Endothelial cell of umbilical vein (primary cell): ENCODE results near the gene STRN. TPM values are rescaled to one million over a fixed set of nuclear protein-coding genes. Genes with fewer than 3 reads are reported as not detected.

ENCODE experiments used
- BruUV-seq: library from RNA; stranded (reverse); fragments of 400-500 nt; replicated peaks from 2 replicates; lab custom pipeline; 2021; lab: Mats Ljungman, UMichigan
- CTCF ChIA-PET: fragments of 300-600, 350-600 bp; sonication (Branson Sonifier 250); formaldehyde crosslinking; loops from one replicate; lab custom pipeline; 2021; ENCODE audit warnings: antibody characterized with exemption, inconsistent platforms; lab: Charles Lee
- POLR2A ChIA-PET: fragments of 300-600, 350-600 bp; sonication (Branson Sonifier 250); formaldehyde crosslinking; loops from one replicate; lab custom pipeline; 2021; ENCODE audit warnings: antibody characterized with exemption, inconsistent platforms; lab: Charles Lee
- DNase-seq: peaks from one replicate; pipeline ENCODE4 v3.0.0-alpha.2; 2011; ENCODE audit warnings: low read depth, low spot score
- FAIRE-seq: peaks from 2 replicates; lab custom pipeline; 2011; peaks lifted over from hg19 to GRCh38; lab: Jason Lieb, UNC
- H2AFZ ChIP-seq: 2 replicates; pipeline ENCODE4 v1.6.0; 2012; ENCODE audit warnings: low read depth, low read length, control low read depth, inconsistent platforms
- H3K27ac ChIP-seq: 2 replicates; pipeline ENCODE4 v1.5.1; 2011; ENCODE audit warnings: low read depth, mild to moderate bottlenecking, control low read depth, low read length, moderate library complexity; ENCODE audit not compliant: insufficient read depth
- H3K27me3 ChIP-seq, 2 experiments: 2 replicates each; pipeline versions ENCODE4 v1.6.0 to v1.6.1; 2011; ENCODE audit warnings: low read length in 2 of 2, mixed read lengths in 1 of 2; ENCODE audit not compliant: control insufficient read depth in 2 of 2, insufficient read depth in 2 of 2
- H3K36me3 ChIP-seq, 2 experiments: 2 replicates in 1 of 2; 3 replicates in 1 of 2; pipeline ENCODE4 v1.5.1; 2011; ENCODE audit warnings: low read length in 2 of 2, mild to moderate bottlenecking in 1 of 2, moderate library complexity in 1 of 2; ENCODE audit not compliant: control insufficient read depth in 2 of 2, insufficient read depth in 2 of 2; ENCODE audit errors: extremely low read depth in 1 of 2
- H3K4me1 ChIP-seq: 3 replicates; pipeline ENCODE4 v1.5.1; 2011; ENCODE audit warnings: mild to moderate bottlenecking, low read length; ENCODE audit not compliant: control insufficient read depth, insufficient read depth; ENCODE audit errors: extremely low read depth
- H3K4me2 ChIP-seq: 2 replicates; pipeline ENCODE4 v1.6.1; 2011; ENCODE audit warnings: low read length, control low read depth, mixed read lengths; ENCODE audit not compliant: insufficient read depth
- H3K4me3 ChIP-seq, 3 experiments: fragments of 200-600 bp in 1 of 3; sonication (generic), shearing (Covaris generic) in 1 of 3; replicated peaks in 1 of 3; 2 replicates each; pipeline ENCODE4 v1.5.1; 2011 to 2016; ENCODE audit warnings: control low read depth in 3 of 3, low read length in 3 of 3, mild to moderate bottlenecking in 2 of 3, inconsistent platforms in 1 of 3, low read depth in 1 of 3, moderate library complexity in 1 of 3; ENCODE audit not compliant: insufficient read depth in 1 of 3
- H3K79me2 ChIP-seq: 2 replicates; pipeline ENCODE4 v1.6.0; 2012; ENCODE audit warnings: low read length, inconsistent platforms; ENCODE audit not compliant: control insufficient read depth, insufficient read depth
- H3K9ac ChIP-seq: replicated peaks from 2 replicates; pipeline ENCODE3; 2011; ENCODE audit warnings: low read length, control low read depth; ENCODE audit not compliant: insufficient read depth; ENCODE audit errors: extremely low read depth
- H3K9me1 ChIP-seq: replicated peaks from 3 replicates; pipeline ENCODE4 v1.6.0; 2011; ENCODE audit warnings: mild to moderate bottlenecking, low read length; ENCODE audit not compliant: control insufficient read depth, insufficient read depth; ENCODE audit errors: extremely low read depth
- H3K9me3 ChIP-seq: replicated peaks from 2 replicates; pipeline ENCODE4 v1.5.1; 2012; ENCODE audit warnings: low read length, inconsistent platforms; ENCODE audit not compliant: control insufficient read depth, insufficient read depth
- H4K20me1 ChIP-seq: replicated peaks from 2 replicates; pipeline ENCODE3; 2011; ENCODE audit warnings: mild to moderate bottlenecking, low read length; ENCODE audit not compliant: control insufficient read depth, insufficient read depth; ENCODE audit errors: extremely low read depth
- EZH2 ChIP-seq: IDR thresholded peaks from 2 replicates; pipeline ENCODE4 v1.6.1; 2012; ENCODE audit warnings: borderline replicate concordance, low read depth, mild to moderate bottlenecking, moderate library complexity, low read length, inconsistent platforms; ENCODE audit not compliant: severe bottlenecking
- FOS ChIP-seq: IDR thresholded peaks from 2 replicates; pipeline ENCODE4 v1.6.1; 2011; ENCODE audit warnings: mild to moderate bottlenecking, low read length, moderate library complexity, borderline replicate concordance; ENCODE audit not compliant: insufficient read depth
- GATA2 ChIP-seq: IDR thresholded peaks from 2 replicates; pipeline ENCODE4 v1.7.0; 2011; ENCODE audit warnings: low read depth, mild to moderate bottlenecking, moderate library complexity, mixed read lengths, low read length; ENCODE audit not compliant: insufficient read length, insufficient read depth
- JUN ChIP-seq: IDR thresholded peaks from 2 replicates; pipeline ENCODE4 v1.6.1; 2011; ENCODE audit warnings: borderline replicate concordance, low read depth; ENCODE audit not compliant: insufficient read length, insufficient read depth
- MYC ChIP-seq: IDR thresholded peaks from one replicate; pipeline ENCODE4 v1.6.1; 2011; ENCODE audit warnings: mild to moderate bottlenecking, low read depth, low read length
- POLR2A ChIP-seq: IDR thresholded peaks from 2 replicates; pipeline ENCODE4 v1.6.1; 2012; ENCODE audit warnings: low read depth, mild to moderate bottlenecking, control low read depth, low read length
- POLR2AphosphoS5 ChIP-seq: IDR thresholded peaks from 2 replicates; pipeline ENCODE4 v1.6.1; 2012; ENCODE audit warnings: low read depth, mild to moderate bottlenecking, control low read depth, low read length, moderate library complexity; ENCODE audit not compliant: insufficient read depth
- dilution Hi-C: fragments of 300-500 bp; cut with MboI; formaldehyde crosslinking; loops from one replicate; pipeline ENCODE4 v1.15.0; 2019; ENCODE audit warnings: low sequenced_read_pairs; ENCODE audit not compliant: extremely low pct_ligation_motif_present
- intact Hi-C: fragments of 100-400 bp; cut with micrococcal nuclease; formaldehyde crosslinking; loops from one replicate; pipeline ENCODE4 v1.10.0; 2022
- polyA plus RNA-seq, 4 experiments: library from polyadenylated mRNA; depleted of rRNA in 3 of 4; stranded (reverse) in 3 of 4; unstranded in 1 of 4; fragments of >200 nt; gene quantifications; 2 replicates each; pipeline versions ENCODE4 v1.2.1 to v1.2.3, GENCODE V29; 2011 to 2012; ENCODE audit warnings: missing spikeins in 1 of 4
- total RNA-seq: library from RNA; stranded (reverse); gene quantifications from 2 replicates; pipeline ENCODE4 v1.2.3, GENCODE V29; 2021
- TF ChIP-seq, protein P1 (sequence below), 2 donors: IDR thresholded peaks; 1 replicate in 1 of 2; 2 replicates in 1 of 2; pipeline ENCODE4 v1.5.1; 2011; ENCODE audit warnings: low read length in 2 of 2, mild to moderate bottlenecking in 2 of 2, moderate library complexity in 2 of 2, control low read depth in 1 of 2, inconsistent platforms in 1 of 2, low read depth in 1 of 2; ENCODE audit not compliant: insufficient read depth in 1 of 2; ENCODE audit errors: extremely low read depth in 1 of 2
- TF ChIP-seq, protein P2 (sequence below): IDR thresholded peaks from 2 replicates; pipeline ENCODE4 v1.6.1; 2011; ENCODE audit not compliant: insufficient read depth, insufficient read length

The STRN gene
- total and polyA plus RNA-seq, 2 donors (not counting 3 experiments of a cell fraction or from before 2014, with no cell fraction given) = 6.7 to 33.4 TPM

GRCh38 chr2:36993841-36994620, 27.7 kb upstream of the STRN start:
- CTCF ChIA-PET = no interaction called here
- Histone ChIP-seq H3K36me3 (no peaks in the 10 kb centered on the region), H3K9me1 (peaks cover 2% of the 10 kb centered on the region), H4K20me1 (no peaks in the 10 kb centered on the region), H3K4me1 (no peaks in the 10 kb centered on the region), H3K9me3 (no peaks in the 10 kb centered on the region), H3K4me3 (no peak overlapping the region), H3K27me3 (no peaks in the 10 kb centered on the region), H2AFZ (no peak overlapping the region), H3K4me2 (no peak overlapping the region), H3K27ac (no peak overlapping the region), H3K79me2 (no peaks in the 10 kb centered on the region), H3K9ac (no peak overlapping the region)
- TF ChIP-seq, protein P1, sequence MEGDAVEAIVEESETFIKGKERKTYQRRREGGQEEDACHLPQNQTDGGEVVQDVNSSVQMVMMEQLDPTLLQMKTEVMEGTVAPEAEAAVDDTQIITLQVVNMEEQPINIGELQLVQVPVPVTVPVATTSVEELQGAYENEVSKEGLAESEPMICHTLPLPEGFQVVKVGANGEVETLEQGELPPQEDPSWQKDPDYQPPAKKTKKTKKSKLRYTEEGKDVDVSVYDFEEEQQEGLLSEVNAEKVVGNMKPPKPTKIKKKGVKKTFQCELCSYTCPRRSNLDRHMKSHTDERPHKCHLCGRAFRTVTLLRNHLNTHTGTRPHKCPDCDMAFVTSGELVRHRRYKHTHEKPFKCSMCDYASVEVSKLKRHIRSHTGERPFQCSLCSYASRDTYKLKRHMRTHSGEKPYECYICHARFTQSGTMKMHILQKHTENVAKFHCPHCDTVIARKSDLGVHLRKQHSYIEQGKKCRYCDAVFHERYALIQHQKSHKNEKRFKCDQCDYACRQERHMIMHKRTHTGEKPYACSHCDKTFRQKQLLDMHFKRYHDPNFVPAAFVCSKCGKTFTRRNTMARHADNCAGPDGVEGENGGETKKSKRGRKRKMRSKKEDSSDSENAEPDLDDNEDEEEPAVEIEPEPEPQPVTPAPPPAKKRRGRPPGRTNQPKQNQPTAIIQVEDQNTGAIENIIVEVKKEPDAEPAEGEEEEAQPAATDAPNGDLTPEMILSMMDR (IDR thresholded peaks at IDR 0.05; ENCODE audit: extremely low read depth in 1 of 2, insufficient read depth in 1 of 2, low read depth in 1 of 2, low read length in 2 of 2) = no peak
- TF ChIP-seq GATA2 = no peak
- no peak for TF ChIP-seq JUN
- TF ChIP-seq POLR2A = no peak
- TF ChIP-seq FOS = no peak
- no peak for TF ChIP-seq POLR2AphosphoS5
- TF ChIP-seq MYC = no peak
- TF ChIP-seq, protein P2, sequence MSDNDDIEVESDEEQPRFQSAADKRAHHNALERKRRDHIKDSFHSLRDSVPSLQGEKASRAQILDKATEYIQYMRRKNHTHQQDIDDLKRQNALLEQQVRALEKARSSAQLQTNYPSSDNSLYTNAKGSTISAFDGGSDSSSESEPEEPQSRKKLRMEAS = no peak
- TF ChIP-seq EZH2 = no peak
- BruUV-seq = no TSS peak
- DNase-seq (no peak), FAIRE-seq (peak; percentile 8)
- dilution Hi-C loops = no loop called here
- intact Hi-C loops = no loop called here
- POLR2A ChIA-PET = interaction anchor here (0.7 kb wide), 1 partner anchor 187 kb away, joined by 3 read pairs; no protein-coding TSS in a partner anchor
